Upper lobe of left lung (tissue), 4 donors: ENCODE data around the gene MBP.

Source experiments
- CTCF ChIP-seq, 6 experiments: fragments of 450-650 bp in 4 of 6; fragments of 200-600 bp in 2 of 6; sonication (generic) in 2 of 6; IDR thresholded peaks; one replicate each; pipeline ENCODE4 v1.5.1; 2016 to 2019; ENCODE audit warnings: antibody characterized with exemption in 6 of 6
- EP300 ChIP-seq, 4 donors: sonication (generic); formaldehyde crosslinking; IDR thresholded peaks; one replicate each; pipeline ENCODE4 v1.5.1; 2017; ENCODE audit warnings: antibody characterized with exemption in 4 of 4, control low read depth in 2 of 4
- POLR2A ChIP-seq, 4 donors: fragments of 450-650 bp; IDR thresholded peaks; one replicate each; pipeline ENCODE4 v1.5.1; 2016 to 2017; ENCODE audit warnings: antibody characterized with exemption in 4 of 4, mild to moderate bottlenecking in 2 of 4
- POLR2AphosphoS5 ChIP-seq, 2 donors: sonication (generic); formaldehyde crosslinking; IDR thresholded peaks; one replicate each; pipeline ENCODE4 v1.5.1; 2017; ENCODE audit warnings: antibody characterized with exemption in 2 of 2

GRCh38 chr18:77151033-77151771 lies 18.6 kb upstream of the MBP start:
- TF ChIP-seq CTCF (IDR thresholded peaks at IDR 0.05): no peak
- TF ChIP-seq POLR2A (IDR thresholded peaks at IDR 0.05): no peak
- TF ChIP-seq POLR2AphosphoS5 (IDR thresholded peaks at IDR 0.05): no peak
- TF ChIP-seq EP300 (IDR thresholded peaks at IDR 0.05): no peak
